Measurements from ENCODE around the gene ANAPC1. TPM values are rescaled to one million over a fixed set of nuclear protein-coding genes. Genes with fewer than 3 reads are reported as not detected.

ANAPC1 gene
- total RNA-seq, 2 experiments from 2014 or later: 34.0 to 39.5 TPM

DNA sequence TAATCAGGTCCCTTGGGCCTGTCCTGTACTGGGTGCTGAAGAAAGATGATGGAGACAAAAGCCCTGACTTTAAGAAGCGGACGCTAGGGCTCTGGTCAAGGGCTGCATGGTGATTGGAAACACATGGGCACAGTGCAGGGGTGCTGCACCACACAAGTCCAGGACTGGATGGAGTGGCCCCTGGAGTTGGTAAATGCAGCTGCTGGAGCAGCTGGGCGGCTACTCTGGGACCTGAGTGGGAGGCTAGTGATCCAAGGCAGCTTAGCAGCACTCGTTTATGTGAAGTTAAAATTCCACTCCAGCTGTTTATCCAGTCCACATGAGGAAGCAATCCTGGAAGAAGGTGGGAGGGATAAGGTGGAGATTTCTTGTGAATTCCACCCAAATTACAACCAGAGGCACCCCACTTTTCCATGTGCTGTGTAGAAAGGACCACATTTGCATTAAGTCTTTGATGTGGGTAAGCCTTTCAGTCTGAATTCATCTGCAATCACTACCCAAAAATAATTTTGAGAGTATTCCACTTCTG lies 39.3 kb upstream of the ANAPC1 start:
- H3K36me3 ChIP-seq (ENCODE audit: insufficient read depth, low read length): no peaks in the 10 kb centered on the region
- no peak for TF ChIP-seq CTCF (IDR thresholded peaks at IDR 0.05)
- Mint-ChIP-seq H3K27me3 (no peaks in the 10 kb centered on the region), H3K4me1 (ENCODE audit: low read depth) (no peaks in the 10 kb centered on the region), H3K9me3 (no peaks in the 10 kb centered on the region), H3K4me3 (no peak overlapping the region), H3K27ac (no peak overlapping the region), H3K36me3 (ENCODE audit: low read depth) (no peaks in the 10 kb centered on the region)
- intact Hi-C loops (cut with DNase I, micrococcal nuclease): no loop called here
- no peak overlapping the region for H3K27ac ChIP-seq (ENCODE audit: low read depth in 1 of 2, low read length in 2 of 2)
- H3K27me3 ChIP-seq (ENCODE audit: control insufficient read depth in 1 of 2, insufficient read depth in 2 of 2, low read length in 2 of 2): peaks cover 0 to 3% of the 10 kb centered on the region in 2 experiments
- H3K9me3 ChIP-seq (ENCODE audit: control insufficient read depth in 1 of 2, insufficient read depth in 1 of 2, low read length in 2 of 2): no peaks in the 10 kb centered on the region
- ATAC-seq (ENCODE audit: poor library complexity): no peak
- no peaks in the 10 kb centered on the region for H3K4me1 ChIP-seq (ENCODE audit: insufficient read depth, low read length)
- POLR2A ChIA-PET: no interaction called here
- no peak for DNase-seq
- CTCF ChIA-PET: no interaction called here
- H3K4me3 ChIP-seq (ENCODE audit: low read length): no peak overlapping the region

DNA sequence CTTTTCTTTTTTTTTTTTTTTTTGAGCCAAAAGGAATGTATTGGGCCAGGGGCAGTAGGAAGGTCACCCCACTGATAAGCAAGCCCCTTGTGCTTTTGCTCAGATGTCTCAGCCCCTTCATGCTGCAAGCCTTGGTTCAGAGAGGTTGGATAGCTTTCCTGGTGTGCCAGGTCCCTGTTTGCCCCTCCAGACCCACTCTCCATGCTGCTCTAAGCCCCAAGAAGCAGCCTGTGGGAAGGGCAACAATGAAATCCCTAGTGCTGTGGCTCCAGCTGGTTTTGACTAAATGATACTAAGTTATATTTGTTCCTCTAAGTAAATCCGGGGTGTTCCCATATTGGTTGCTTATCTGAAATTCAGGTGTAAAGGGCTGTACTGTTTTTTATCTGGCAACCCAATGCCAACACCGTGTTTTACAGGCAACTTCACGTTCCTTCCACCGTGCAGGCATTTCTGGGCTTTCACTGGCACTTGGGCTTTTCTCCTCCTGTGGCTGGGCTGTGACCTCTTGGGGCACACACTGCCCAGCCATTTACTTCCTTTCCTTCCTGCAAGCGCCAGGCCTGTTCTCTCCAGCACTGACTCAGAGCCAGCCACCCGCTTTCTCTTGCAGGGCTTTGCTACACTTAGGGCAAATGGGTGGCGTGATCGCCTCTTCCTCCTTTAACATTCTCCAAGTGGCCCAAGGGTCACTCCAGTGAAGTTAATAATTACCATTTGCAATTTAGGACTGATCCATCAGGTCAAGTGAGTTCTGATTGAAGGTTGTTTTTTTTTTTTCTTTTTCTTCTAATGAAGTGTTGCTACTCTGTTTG lies 36.0 kb upstream of the ANAPC1 start:
- H3K27me3 Mint-ChIP-seq: no peaks in the 10 kb centered on the region
- H3K9me3 Mint-ChIP-seq: no peaks in the 10 kb centered on the region
- H3K27ac ChIP-seq (ENCODE audit: low read depth in 1 of 2, low read length in 2 of 2): no peak overlapping the region
- no peak overlapping the region for H3K27ac Mint-ChIP-seq
- H3K4me1 ChIP-seq (ENCODE audit: insufficient read depth, low read length): no peaks in the 10 kb centered on the region
- intact Hi-C loops (cut with DNase I, micrococcal nuclease): no loop called here
- no peaks in the 10 kb centered on the region for H3K4me1 Mint-ChIP-seq (ENCODE audit: low read depth)
- ChIA-PET POLR2A (interaction anchor here (1.0 kb wide), 1 partner anchor 110 kb away, joined by 3 read pairs; no protein-coding TSS in a partner anchor), CTCF (no interaction called here)
- H3K36me3 ChIP-seq (ENCODE audit: insufficient read depth, low read length): no peaks in the 10 kb centered on the region
- TF ChIP-seq CTCF (IDR thresholded peaks at IDR 0.05): no peak
- H3K27me3 ChIP-seq (ENCODE audit: control insufficient read depth in 1 of 2, insufficient read depth in 2 of 2, low read length in 2 of 2): peaks cover 0 to 3% of the 10 kb centered on the region in 2 experiments
- no peak overlapping the region for H3K4me3 ChIP-seq (ENCODE audit: low read length)
- DNase-seq: peak in 2 of 14 experiments; percentile 18 to 29
- no peak for ATAC-seq (ENCODE audit: poor library complexity)
- no peaks in the 10 kb centered on the region for H3K9me3 ChIP-seq (ENCODE audit: control insufficient read depth in 1 of 2, insufficient read depth in 1 of 2, low read length in 2 of 2)
- H3K4me3 Mint-ChIP-seq: no peak overlapping the region
- no peaks in the 10 kb centered on the region for H3K36me3 Mint-ChIP-seq (ENCODE audit: low read depth)

GRCh38 chr2:111919365-111919764 lies 35.4 kb upstream of the ANAPC1 start:
- ChIA-PET CTCF (no interaction called here), POLR2A (interaction anchor here (1.0 kb wide), 1 partner anchor 110 kb away, joined by 3 read pairs; no protein-coding TSS in a partner anchor)
- Histone ChIP-seq H3K4me3 (ENCODE audit: low read length) (no peak overlapping the region), H3K9me3 (ENCODE audit: control insufficient read depth in 1 of 2, insufficient read depth in 1 of 2, low read length in 2 of 2) (no peaks in the 10 kb centered on the region), H3K4me1 (ENCODE audit: insufficient read depth, low read length) (no peaks in the 10 kb centered on the region), H3K27me3 (ENCODE audit: control insufficient read depth in 1 of 2, insufficient read depth in 2 of 2, low read length in 2 of 2) (peaks cover 0 to 2% of the 10 kb centered on the region in 2 experiments), H3K36me3 (ENCODE audit: insufficient read depth, low read length) (no peaks in the 10 kb centered on the region), H3K27ac (ENCODE audit: low read depth in 1 of 2, low read length in 2 of 2) (no peak overlapping the region)
- Mint-ChIP-seq H3K9me3 (no peaks in the 10 kb centered on the region), H3K27ac (no peak overlapping the region), H3K36me3 (ENCODE audit: low read depth) (no peaks in the 10 kb centered on the region), H3K4me3 (no peak overlapping the region), H3K4me1 (ENCODE audit: low read depth) (no peaks in the 10 kb centered on the region), H3K27me3 (no peaks in the 10 kb centered on the region)
- intact Hi-C loops (cut with DNase I, micrococcal nuclease): no loop called here
- no peak for ATAC-seq (ENCODE audit: poor library complexity)
- no peak for DNase-seq
- TF ChIP-seq CTCF (IDR thresholded peaks at IDR 0.05): no peak

All from CD4-positive, alpha-beta T cell (primary cell).